ENCODE measurements around the gene ZFP64.

ZFP64 gene

DNA sequence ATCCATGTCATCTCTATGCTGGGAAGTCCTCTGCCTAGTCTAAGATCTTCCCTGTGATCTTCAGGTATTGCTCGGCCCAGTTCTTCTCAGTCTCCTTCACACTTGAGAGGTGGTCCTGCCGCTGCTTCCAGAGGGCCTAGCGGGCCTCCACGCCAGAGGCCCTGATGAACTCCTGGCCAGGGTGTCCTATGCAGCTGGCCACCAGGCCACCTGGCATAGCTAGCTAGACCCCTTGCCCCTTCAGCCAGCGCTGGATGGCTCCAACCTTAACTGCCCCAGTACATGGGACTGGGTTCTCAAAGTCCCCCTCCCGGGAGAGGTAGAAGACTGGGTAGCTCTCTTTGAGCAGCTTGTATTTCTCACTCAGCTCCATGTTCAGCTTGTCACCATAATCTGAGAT is 81.1 kb downstream of the ZFP64 start:
- TF ChIP-seq GATA3 (IDR thresholded peaks at IDR 0.05; ENCODE audit: low read depth, low read length) (no peak), GATA2 (IDR thresholded peaks at IDR 0.05; ENCODE audit: low read depth, low read length) (no peak)

DNA sequence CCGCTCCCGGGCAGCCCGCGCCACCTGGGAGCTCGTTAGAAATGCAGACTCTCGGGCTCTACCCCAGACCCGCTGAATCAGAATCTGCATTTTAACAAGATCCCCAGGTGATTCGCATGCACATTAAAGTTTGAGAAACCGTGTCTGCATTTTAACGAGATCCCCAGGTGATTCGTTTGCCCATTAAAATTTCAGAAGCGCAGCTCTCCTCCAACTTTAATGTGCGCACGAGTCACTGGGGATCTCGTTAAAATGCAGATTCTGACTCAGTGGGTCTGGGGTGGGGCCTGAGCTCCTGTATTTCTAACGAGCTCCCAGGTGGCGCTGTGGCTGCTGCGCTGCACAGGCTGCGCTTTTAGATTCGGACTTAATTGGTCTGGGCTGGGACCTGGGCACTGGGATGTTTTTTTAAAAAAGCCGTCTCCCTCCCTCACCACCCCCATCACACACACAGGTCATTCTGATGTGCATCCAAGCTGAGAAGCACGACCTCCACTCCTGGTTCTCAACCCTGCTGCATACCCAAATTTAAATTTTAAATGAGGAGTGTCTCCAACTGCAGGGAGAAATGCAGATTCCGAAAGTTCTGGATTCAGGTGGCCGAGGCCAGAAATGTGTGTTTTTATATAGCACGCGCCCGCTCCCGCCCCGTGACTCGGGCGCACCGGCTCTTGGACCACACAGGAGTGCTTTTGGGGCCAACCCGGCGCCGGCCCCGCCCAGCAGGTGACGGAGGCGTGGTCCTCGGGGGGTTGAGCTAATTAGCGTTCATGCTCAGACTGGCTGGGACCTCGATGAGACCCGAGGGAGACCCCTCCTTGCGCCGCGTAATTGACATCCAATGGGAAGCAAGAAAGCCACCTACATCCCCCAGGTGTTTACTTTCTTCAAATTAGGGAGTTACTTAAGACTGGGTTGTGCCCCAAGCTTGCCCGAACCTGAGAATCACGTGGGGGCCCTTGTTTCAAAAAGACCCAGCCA is 85.8 kb downstream of the ZFP64 start:
- TF ChIP-seq GATA3 (IDR thresholded peaks at IDR 0.05; ENCODE audit: low read depth, low read length) (no peak), GATA2 (IDR thresholded peaks at IDR 0.05; ENCODE audit: low read depth, low read length) (no peak)

- TF ChIP-seq GATA3 (IDR thresholded peaks at IDR 0.05; ENCODE audit: low read depth, low read length) (no peak), GATA2 (IDR thresholded peaks at IDR 0.05; ENCODE audit: low read depth, low read length) (no peak)
Measured at GRCh38 chr20:52104546-52105441, 86.8 kb downstream of the ZFP64 start.

GRCh38 chr20:52103913-52104545 is 87.5 kb downstream of the ZFP64 start:
- TF ChIP-seq GATA2 (IDR thresholded peaks at IDR 0.05; ENCODE audit: low read depth, low read length) (no peak), GATA3 (IDR thresholded peaks at IDR 0.05; ENCODE audit: low read depth, low read length) (no peak)

- TF ChIP-seq GATA3 (IDR thresholded peaks at IDR 0.05; ENCODE audit: low read depth, low read length) (no peak), GATA2 (IDR thresholded peaks at IDR 0.05; ENCODE audit: low read depth, low read length) (no peak)
Measured at GRCh38 chr20:52103335-52103912, 88.2 kb downstream of the ZFP64 start.

DNA sequence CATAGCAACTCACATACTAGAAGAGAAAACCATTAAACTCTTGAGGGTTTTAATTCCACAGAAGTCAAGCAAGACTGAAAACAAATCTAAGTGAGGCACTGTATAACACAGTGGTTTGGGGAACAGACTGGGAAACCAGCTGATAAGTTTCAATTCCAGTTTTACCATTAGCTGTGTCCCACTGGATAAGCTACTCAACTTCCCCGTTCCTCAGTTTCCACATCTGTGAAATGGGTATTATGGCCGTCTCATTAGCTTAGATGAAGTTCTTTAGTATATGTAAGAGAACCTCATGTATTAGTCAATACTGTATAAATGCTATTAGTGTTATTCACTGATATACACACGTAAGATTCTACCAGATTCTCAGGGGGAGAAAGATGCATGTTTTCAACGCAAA is 89.0 kb downstream of the ZFP64 start:
- TF ChIP-seq GATA2 (IDR thresholded peaks at IDR 0.05; ENCODE audit: low read depth, low read length) (no peak), GATA3 (IDR thresholded peaks at IDR 0.05; ENCODE audit: low read depth, low read length) (no peak)

- TF ChIP-seq GATA3 (IDR thresholded peaks at IDR 0.05; ENCODE audit: low read depth, low read length) (no peak), GATA2 (IDR thresholded peaks at IDR 0.05; ENCODE audit: low read depth, low read length) (no peak)
Measured at GRCh38 chr20:52102126-52102525, 89.5 kb downstream of the ZFP64 start.
